Measurements from ENCODE around the gene SLC2A9.

GRCh38 chr4:9906996-9907395 is 114.3 kb downstream of the SLC2A9 start:
- TF ChIP-seq CTCF (IDR thresholded peaks at IDR 0.05): no peak
- TF ChIP-seq POLR2AphosphoS5 (IDR thresholded peaks at IDR 0.05): no peak
